ENCODE measurements around the gene EDN2.
A peak's percentile ranks its signal among the peaks of the same experiment; 100 is the strongest.

Gene EDN2

GRCh38 chr1:41517062-41517438 is 32.6 kb upstream of the EDN2 start:
- no peak for DNase-seq (ENCODE audit: low spot score)

- DNase-seq (ENCODE audit: low spot score): peak; percentile 76
Observed at GRCh38 chr1:41516168-41517061, 31.9 kb upstream of the EDN2 start.

- DNase-seq (ENCODE audit: low spot score): no peak
Observed at GRCh38 chr1:41515778-41516167, 31.3 kb upstream of the EDN2 start.

GRCh38 chr1:41515131-41515678 is 30.7 kb upstream of the EDN2 start:
- DNase-seq (ENCODE audit: low spot score): peak; percentile 89

- DNase-seq (ENCODE audit: low spot score): no peak
Observed at GRCh38 chr1:41514381-41514780, 29.9 kb upstream of the EDN2 start.

GRCh38 chr1:41513383-41513735 is 28.9 kb upstream of the EDN2 start:
- no peak for DNase-seq (ENCODE audit: low spot score)

GRCh38 chr1:41512701-41513382 is 28.4 kb upstream of the EDN2 start:
- no peak for DNase-seq (ENCODE audit: low spot score)

GRCh38 chr1:41511239-41511540 is 26.7 kb upstream of the EDN2 start:
- no peak for DNase-seq (ENCODE audit: low spot score)

- DNase-seq (ENCODE audit: low spot score): no peak
Observed at GRCh38 chr1:41510531-41511238, 26.2 kb upstream of the EDN2 start.

GRCh38 chr1:41509270-41509671 is 24.8 kb upstream of the EDN2 start:
- no peak for DNase-seq (ENCODE audit: low spot score)

GRCh38 chr1:41508290-41508689 is 23.8 kb upstream of the EDN2 start:
- DNase-seq (ENCODE audit: low spot score): no peak

GRCh38 chr1:41507836-41508235 is 23.4 kb upstream of the EDN2 start:
- no peak for DNase-seq (ENCODE audit: low spot score)

GRCh38 chr1:41507110-41507720 is 22.7 kb upstream of the EDN2 start:
- DNase-seq (ENCODE audit: low spot score): no peak

GRCh38 chr1:41504114-41505035 is 19.9 kb upstream of the EDN2 start:
- no peak for DNase-seq (ENCODE audit: low spot score)

GRCh38 chr1:41503538-41504113 is 19.1 kb upstream of the EDN2 start:
- no peak for DNase-seq (ENCODE audit: low spot score)

- DNase-seq (ENCODE audit: low spot score): no peak
Observed at GRCh38 chr1:41502912-41503311, 18.4 kb upstream of the EDN2 start.

- no peak for DNase-seq (ENCODE audit: low spot score)
Observed at GRCh38 chr1:41501581-41501980, 17.1 kb upstream of the EDN2 start.

GRCh38 chr1:41500781-41501518 is 16.5 kb upstream of the EDN2 start:
- DNase-seq (ENCODE audit: low spot score): peak; percentile 87

GRCh38 chr1:41500378-41500777 is 15.9 kb upstream of the EDN2 start:
- DNase-seq (ENCODE audit: low spot score): no peak

GRCh38 chr1:41499591-41499990 is 15.1 kb upstream of the EDN2 start:
- DNase-seq (ENCODE audit: low spot score): no peak

Measured in COLO829 (cell line).